Stimulated activated memory B cell treated with anti-CD40 and anti-IgM and Interleukin-4, amounts not matched to agents 10 μg/mL and 1 μg/mL and 100 μg/mL, for 72 hours (primary cell): ENCODE measurements around the gene C11orf68.

ENCODE experiments used
- ATAC-seq: fragments of 150-1000 bp; cut with Tn5 transposase; 2 replicates; pipeline ENCODE4 v1.10.0; 2021
- H3K27ac Mint-ChIP-seq: one replicate; pipeline ENCODE4 v1.8.0; 2022; ENCODE audit warnings: mild to moderate bottlenecking, mixed read lengths
- H3K27me3 Mint-ChIP-seq: one replicate; pipeline ENCODE4 v1.8.0; 2022; ENCODE audit warnings: mixed read lengths
- H3K36me3 Mint-ChIP-seq: one replicate; pipeline ENCODE4 v1.8.0; 2022; ENCODE audit warnings: mixed read lengths
- H3K4me1 Mint-ChIP-seq: one replicate; pipeline ENCODE4 v1.8.0; 2022; ENCODE audit warnings: mixed read lengths
- H3K4me3 Mint-ChIP-seq: one replicate; pipeline ENCODE4 v1.8.0; 2022; ENCODE audit warnings: mild to moderate bottlenecking, moderate library complexity, mixed read lengths
- H3K9me3 Mint-ChIP-seq: one replicate; pipeline ENCODE4 v1.8.0; 2022; ENCODE audit warnings: mixed read lengths

C11orf68 gene

GRCh38 chr11:65925397-65925796, 6.5 kb upstream of the C11orf68 start:
- no peak overlapping the region for H3K4me3 Mint-ChIP-seq
- H3K27ac Mint-ChIP-seq: no peak overlapping the region
- peaks cover 34% of the 10 kb centered on the region for H3K4me1 Mint-ChIP-seq
- peaks cover 29% of the 10 kb centered on the region for H3K36me3 Mint-ChIP-seq
- no peaks in the 10 kb centered on the region for H3K9me3 Mint-ChIP-seq
- ATAC-seq: no peak
- H3K27me3 Mint-ChIP-seq: no peaks in the 10 kb centered on the region

DNA sequence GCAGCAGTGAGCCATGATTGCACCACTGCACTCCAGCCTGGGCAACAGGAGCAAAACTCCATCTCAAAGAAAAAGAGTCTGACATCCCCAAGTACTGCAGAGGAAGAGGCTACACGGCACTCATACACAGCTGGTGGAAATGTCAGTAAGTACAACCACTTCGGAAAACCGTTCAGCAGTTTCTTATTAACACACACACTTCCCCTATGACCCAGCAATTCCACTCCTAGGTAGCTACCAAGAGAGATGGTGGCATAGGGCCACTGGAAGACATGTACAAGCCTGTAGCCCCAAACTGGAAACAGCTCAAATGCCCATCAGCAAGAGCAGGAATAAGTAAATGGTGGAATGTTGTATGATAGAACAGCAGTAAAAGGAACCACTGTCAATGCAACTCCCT, 3.7 kb upstream of the C11orf68 start:
- Mint-ChIP-seq H3K27ac (no peak overlapping the region), H3K9me3 (no peaks in the 10 kb centered on the region), H3K36me3 (peaks cover 29% of the 10 kb centered on the region), H3K4me1 (peaks cover 26% of the 10 kb centered on the region), H3K4me3 (no peak overlapping the region), H3K27me3 (no peaks in the 10 kb centered on the region)
- no peak for ATAC-seq

- Mint-ChIP-seq H3K27me3 (no peaks in the 10 kb centered on the region), H3K36me3 (peaks cover 29% of the 10 kb centered on the region), H3K27ac (no peak overlapping the region), H3K4me1 (peaks cover 25% of the 10 kb centered on the region), H3K4me3 (no peak overlapping the region), H3K9me3 (no peaks in the 10 kb centered on the region)
- ATAC-seq: no peak
These were observed 3.0 kb upstream of the C11orf68 start for GRCh38 chr11:65921876-65922275.

DNA sequence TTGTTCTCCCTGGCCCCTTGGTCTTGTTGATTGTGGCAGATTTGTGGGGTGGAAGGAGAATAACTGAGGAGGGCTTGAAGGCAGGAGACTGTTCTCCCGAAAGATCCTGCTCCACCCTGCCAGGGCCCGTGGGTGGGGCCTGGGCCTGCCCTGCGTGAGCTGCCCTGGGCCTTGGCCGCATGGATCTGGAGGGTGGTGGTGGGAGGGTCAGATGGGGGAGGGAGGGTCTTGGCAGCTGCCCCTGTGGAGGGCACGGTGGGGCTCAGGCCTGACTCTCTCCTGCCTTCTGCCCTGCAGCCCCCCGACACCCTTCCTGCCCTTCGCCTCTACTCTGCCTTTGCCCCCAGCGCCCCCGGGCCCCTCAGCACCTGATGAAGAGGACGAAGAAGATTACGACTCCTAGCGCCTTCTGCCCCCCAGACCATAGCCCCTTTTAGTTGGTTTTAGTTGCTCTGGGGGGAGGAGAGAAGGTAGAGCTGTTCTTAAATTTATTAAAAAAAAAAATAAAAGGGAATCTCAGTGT, 2.2 kb upstream of the C11orf68 start:
- no peak overlapping the region for H3K27ac Mint-ChIP-seq
- no peak for ATAC-seq
- H3K4me3 Mint-ChIP-seq: peak overlapping the region; percentile 97
- H3K4me1 Mint-ChIP-seq: peaks cover 32% of the 10 kb centered on the region
- H3K27me3 Mint-ChIP-seq: no peaks in the 10 kb centered on the region
- peaks cover 29% of the 10 kb centered on the region for H3K36me3 Mint-ChIP-seq
- no peaks in the 10 kb centered on the region for H3K9me3 Mint-ChIP-seq

DNA sequence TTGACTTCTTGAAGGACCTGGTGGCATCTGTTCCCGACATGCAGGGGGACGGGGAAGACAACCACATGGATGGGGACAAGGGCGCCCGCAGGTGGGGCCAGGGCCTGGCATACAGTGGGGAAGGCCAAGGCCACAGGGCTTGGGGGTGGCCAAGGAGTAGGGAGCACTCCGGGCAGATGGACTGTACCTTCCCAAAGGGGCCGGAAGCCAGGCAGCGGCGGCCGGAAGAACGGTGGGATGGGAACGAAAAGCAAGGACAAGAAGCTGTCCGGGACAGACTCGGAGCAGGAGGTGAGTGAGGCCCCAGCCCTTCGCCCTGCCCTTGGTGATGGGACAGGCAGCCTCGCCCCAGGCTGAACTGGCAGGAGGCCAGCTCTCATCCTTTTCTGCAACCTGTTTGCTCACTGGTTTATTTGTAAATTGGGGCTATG, 1.5 kb upstream of the C11orf68 start:
- Mint-ChIP-seq H3K9me3 (no peaks in the 10 kb centered on the region), H3K27me3 (no peaks in the 10 kb centered on the region), H3K27ac (peak overlapping the region; percentile 88), H3K4me3 (peak overlapping the region; percentile 97), H3K4me1 (peaks cover 39% of the 10 kb centered on the region), H3K36me3 (peaks cover 29% of the 10 kb centered on the region)
- no peak for ATAC-seq

DNA sequence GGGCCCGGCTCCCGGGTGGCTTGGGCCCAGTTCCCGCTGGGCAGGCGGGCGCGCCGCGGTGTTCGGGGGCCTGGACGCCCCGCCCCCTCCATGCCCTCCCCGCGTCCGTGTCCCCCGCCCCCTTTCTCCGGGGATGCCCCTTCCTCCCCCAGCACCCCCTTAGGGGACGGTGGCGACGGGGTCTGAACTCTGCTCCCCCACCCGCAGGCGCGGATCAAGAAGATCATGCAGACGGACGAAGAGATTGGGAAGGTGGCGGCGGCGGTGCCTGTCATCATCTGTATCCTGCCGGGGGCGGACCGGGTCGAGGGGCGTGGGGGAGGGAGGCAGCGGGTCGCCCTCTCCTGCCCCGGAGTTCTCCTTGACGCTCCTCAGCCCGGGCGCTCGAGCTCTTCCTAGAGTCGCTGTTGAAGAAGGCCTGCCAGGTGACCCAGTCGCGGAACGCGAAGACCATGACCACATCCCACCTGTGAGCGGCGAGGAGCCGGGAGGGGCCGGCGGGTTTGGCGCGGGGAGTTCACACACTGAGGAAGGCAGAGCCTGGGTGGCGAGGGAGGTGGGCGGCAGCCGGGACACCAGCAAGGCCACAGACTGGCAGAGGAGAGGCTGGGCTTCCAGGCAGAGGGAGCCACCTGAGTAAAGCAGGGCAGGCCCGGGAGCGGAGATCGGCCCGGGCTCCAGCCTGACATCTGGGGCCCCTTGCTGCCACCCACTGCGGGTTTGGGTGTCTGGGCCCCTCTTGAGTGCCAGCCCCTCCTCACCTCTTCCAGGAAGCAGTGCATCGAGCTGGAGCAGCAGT, 910 bp upstream of the C11orf68 start:
- ATAC-seq: peak; percentile 73
- Mint-ChIP-seq H3K4me3 (peak overlapping the region; percentile 97), H3K36me3 (peaks cover 29% of the 10 kb centered on the region), H3K27me3 (no peaks in the 10 kb centered on the region), H3K9me3 (no peaks in the 10 kb centered on the region), H3K4me1 (peaks cover 45% of the 10 kb centered on the region), H3K27ac (peak overlapping the region; percentile 88)

- Mint-ChIP-seq H3K27ac (peak within 1 kb of the TSS; percentile 88), H3K36me3 (peaks cover 26% of the 10 kb centered on the region), H3K27me3 (no peaks in the 10 kb centered on the region), H3K9me3 (no peaks in the 10 kb centered on the region), H3K4me1 (peaks cover 51% of the 10 kb centered on the region), H3K4me3 (peak within 1 kb of the TSS; percentile 97)
- ATAC-seq: peak; percentile 96
These were observed 295 bp upstream of the C11orf68 start, which contains the start of gene DRAP1 for GRCh38 chr11:65919141-65919572. Gene DRAP1, plus strand, starts transcription at chr11:65919426. Its CDS starts 76 bp downstream, at chr11:65919502.

GRCh38 chr11:65917434-65918210, 1.2 kb downstream of the C11orf68 start:
- Mint-ChIP-seq H3K27me3 (no peaks in the 10 kb centered on the region), H3K9me3 (no peaks in the 10 kb centered on the region), H3K36me3 (peaks cover 12% of the 10 kb centered on the region), H3K4me1 (peaks cover 56% of the 10 kb centered on the region), H3K27ac (peak overlapping the region; percentile 88), H3K4me3 (peak overlapping the region; percentile 97)
- ATAC-seq: no peak

DNA sequence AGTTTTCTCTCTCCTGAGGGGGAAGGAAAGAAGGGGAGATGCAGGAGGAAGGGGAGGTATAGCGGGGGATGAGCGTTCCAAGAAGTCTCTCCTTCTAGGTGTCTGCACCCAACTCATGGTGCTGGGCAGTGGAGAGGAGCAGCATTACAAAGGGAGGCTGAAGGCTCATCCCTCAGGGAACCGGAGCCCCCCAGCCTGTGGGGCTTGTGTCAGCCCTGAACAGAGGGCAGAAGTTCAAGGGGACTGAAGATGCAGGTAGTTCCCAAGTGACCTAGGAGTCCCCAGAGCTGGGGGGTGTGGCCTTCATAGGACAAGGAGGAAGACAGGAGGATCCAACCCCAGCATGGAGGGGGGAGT, 1.8 kb downstream of the C11orf68 start:
- ATAC-seq: no peak
- Mint-ChIP-seq H3K4me1 (peaks cover 62% of the 10 kb centered on the region), H3K27ac (peak overlapping the region; percentile 61), H3K4me3 (peak overlapping the region; percentile 67), H3K9me3 (no peaks in the 10 kb centered on the region), H3K27me3 (peaks cover under 1% of the 10 kb centered on the region), H3K36me3 (peaks cover 6% of the 10 kb centered on the region)

GRCh38 chr11:65916391-65916790, 2.5 kb downstream of the C11orf68 start:
- peak overlapping the region; percentile 61 for H3K27ac Mint-ChIP-seq
- H3K4me1 Mint-ChIP-seq: peaks cover 63% of the 10 kb centered on the region
- no peak for ATAC-seq

DNA sequence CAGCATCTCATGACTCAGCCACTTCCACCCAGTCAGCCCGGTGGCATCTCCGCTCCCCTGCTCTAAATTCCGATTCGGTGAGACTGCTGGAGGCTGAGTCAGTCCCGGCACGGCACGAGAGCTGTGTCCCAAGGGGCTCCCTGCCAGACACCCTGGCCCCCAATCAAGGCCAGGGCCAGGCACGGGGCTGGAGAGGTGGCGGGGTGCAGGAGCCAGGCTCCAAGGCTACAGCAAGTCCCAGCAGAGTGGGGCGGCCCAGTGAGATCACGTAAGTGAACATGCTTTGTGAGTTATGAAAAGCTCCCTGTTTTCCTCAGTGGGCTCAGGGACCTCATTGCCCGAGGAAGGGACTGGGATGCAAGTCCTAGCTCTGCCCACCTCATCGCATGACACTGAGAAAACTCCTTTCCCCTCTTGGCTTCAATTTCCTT, 3.0 kb downstream of the C11orf68 start:
- Mint-ChIP-seq H3K9me3 (no peaks in the 10 kb centered on the region), H3K4me3 (no peak overlapping the region), H3K27me3 (peaks cover 13% of the 10 kb centered on the region), H3K27ac (peak overlapping the region; percentile 61), H3K4me1 (peaks cover 65% of the 10 kb centered on the region), H3K36me3 (no peaks in the 10 kb centered on the region)
- no peak for ATAC-seq

More at GRCh38 chr11:65916391-65916790, 2.5 kb downstream of the C11orf68 start:
- H3K4me3 Mint-ChIP-seq: peak overlapping the region; percentile 67
- no peaks in the 10 kb centered on the region for H3K9me3 Mint-ChIP-seq
- H3K27me3 Mint-ChIP-seq: peaks cover 7% of the 10 kb centered on the region
- no peaks in the 10 kb centered on the region for H3K36me3 Mint-ChIP-seq

DNA sequence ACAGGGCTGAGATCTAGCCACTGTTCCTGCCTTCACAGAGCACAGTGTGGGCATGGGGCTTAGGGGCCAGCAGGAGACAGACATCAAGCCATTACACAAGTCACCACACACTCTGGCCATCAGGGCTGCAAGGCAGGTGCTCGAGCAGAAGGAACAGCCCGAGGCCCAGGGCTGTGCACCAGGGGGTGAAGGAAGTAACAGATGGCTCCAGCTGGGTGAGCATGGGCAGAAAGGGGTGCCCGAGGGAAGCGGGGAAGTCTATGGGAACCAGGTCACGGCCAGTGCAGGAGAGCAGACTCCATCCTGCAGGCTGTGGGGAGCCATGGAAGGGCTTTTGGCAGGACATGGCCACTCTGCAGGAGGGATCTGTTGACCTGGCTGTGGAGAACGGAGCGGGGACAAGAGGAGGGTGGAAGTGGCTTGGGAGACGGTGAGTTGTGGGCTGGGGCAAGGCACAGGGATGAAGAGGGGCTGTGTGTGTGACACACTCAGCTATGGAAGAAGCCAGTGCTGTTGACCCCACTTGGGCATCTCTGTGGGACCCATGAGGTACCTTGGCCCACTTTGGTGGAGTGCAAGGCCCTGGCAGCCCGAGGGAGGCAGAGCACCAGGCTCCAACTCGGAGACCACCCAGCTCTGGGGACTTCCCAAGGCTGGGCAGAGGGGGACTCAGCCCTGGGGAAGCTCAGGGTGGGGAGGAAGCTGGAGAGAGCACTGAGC, 3.6 kb downstream of the C11orf68 start:
- no peaks in the 10 kb centered on the region for H3K36me3 Mint-ChIP-seq
- ATAC-seq: no peak
- H3K4me3 Mint-ChIP-seq: peak overlapping the region; percentile 2
- H3K27ac Mint-ChIP-seq: no peak overlapping the region
- no peaks in the 10 kb centered on the region for H3K9me3 Mint-ChIP-seq
- H3K27me3 Mint-ChIP-seq: peaks cover 18% of the 10 kb centered on the region
- peaks cover 60% of the 10 kb centered on the region for H3K4me1 Mint-ChIP-seq

GRCh38 chr11:65912845-65913244, 6.0 kb downstream of the C11orf68 start:
- H3K4me3 Mint-ChIP-seq: no peak overlapping the region
- no peaks in the 10 kb centered on the region for H3K9me3 Mint-ChIP-seq
- no peaks in the 10 kb centered on the region for H3K36me3 Mint-ChIP-seq
- no peak overlapping the region for H3K27ac Mint-ChIP-seq
- H3K4me1 Mint-ChIP-seq: peaks cover 53% of the 10 kb centered on the region
- peaks cover 35% of the 10 kb centered on the region for H3K27me3 Mint-ChIP-seq
- ATAC-seq: no peak

DNA sequence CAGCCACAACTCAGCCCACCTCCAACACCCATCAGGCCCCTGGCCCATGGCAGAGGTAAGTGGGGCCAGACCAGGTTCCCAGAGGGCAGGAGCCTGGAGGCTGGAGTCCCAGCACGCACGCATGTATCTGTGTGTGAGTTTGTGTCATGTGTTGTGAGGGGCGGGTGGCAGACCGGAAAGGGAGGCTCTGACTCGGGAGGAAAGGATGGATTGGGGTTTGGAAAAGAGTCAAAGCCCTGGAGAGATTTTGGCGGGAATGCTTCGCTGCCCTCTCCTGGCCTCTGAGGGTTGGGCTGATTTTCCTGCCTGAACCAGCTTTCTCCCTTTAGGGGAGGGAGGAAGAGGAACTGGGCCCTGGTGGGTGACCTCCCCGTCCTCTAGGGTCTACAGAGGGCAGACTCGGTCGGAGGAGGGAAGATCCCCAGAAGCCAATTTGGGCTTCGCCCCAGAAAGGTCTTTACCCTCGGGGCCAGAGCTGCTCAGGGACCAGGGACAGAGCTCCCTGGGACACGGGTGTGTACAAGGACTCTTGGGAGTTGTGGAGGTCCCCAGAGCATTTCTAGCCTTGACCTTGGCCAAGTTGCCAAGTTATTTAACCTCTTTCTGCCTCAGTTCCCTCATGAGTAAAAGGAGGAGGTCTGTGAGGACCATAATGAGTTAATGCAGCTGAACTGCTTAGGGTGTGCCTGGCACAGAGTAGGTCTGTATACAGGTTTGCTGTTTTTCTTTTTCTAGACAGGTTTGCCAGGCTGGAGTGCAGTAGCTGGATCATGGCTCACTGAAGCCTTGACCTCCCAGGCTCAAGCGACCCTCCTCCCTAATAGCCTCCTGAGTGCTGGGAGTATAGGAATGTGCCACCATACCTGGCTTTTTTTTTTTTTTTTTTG, 6.9 kb downstream of the C11orf68 start:
- no peaks in the 10 kb centered on the region for H3K9me3 Mint-ChIP-seq
- peaks cover 47% of the 10 kb centered on the region for H3K4me1 Mint-ChIP-seq
- peaks cover 45% of the 10 kb centered on the region for H3K27me3 Mint-ChIP-seq
- peak; percentile 65 for ATAC-seq
- no peaks in the 10 kb centered on the region for H3K36me3 Mint-ChIP-seq
- no peak overlapping the region for H3K4me3 Mint-ChIP-seq
- no peak overlapping the region for H3K27ac Mint-ChIP-seq
